Middle frontal gyrus (tissue), 1 donor: Measurements from ENCODE around the gene MRPL38.
"Not testable (repeated sequence)": the region's sequence is repeated elsewhere in the genome, so short reads cannot be mapped to it uniquely, and the experiment has no call there.

Experiments used
- DNase-seq: peaks from one replicate; pipeline ENCODE4 v3.0.0-alpha.2; 2015; ENCODE audit warnings: low spot score; ENCODE audit errors: extremely low spot score

Gene MRPL38

DNA sequence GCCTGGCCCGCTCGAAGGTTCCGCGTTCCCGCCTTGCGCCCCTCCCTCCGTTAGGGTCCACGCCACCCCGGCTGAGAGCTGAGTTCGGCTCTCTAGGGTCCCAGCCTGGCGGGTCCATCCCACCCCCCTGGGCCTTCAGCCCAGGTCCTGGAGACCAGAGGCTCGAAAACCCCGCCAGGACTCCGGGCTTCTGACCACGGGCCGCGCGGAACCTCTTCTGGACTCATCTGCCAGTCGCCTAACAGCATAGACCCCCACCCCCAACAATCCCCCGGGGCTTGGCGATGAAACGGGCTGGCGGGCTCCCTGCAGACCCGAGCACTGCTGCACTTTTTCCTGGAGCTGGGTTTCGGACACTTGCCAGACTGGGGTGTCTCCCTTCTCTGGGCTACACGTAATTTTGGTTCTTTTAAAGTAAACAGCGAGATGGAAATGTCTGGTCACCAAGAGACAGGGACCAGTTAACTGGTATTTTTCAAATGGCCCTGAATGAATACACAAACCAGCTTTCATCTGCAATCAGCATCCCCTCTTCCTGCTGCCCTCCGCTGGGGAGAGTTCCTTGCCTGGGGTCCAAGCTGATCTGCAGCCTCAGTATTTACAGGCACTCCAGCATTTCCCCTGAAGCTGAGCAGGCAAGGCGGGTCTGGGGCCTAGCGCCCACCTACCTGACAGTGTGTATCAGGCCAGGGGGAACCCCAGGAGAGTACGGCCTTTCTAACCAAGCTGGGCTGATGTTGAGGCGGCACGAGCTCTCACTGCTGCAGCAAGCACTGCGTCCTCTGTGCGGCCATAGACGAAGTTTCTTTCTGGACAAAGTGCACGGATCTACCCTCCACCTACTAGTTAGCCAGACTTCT is 7.3 kb downstream of the MRPL38 start:
- DNase-seq = no peak

DNA sequence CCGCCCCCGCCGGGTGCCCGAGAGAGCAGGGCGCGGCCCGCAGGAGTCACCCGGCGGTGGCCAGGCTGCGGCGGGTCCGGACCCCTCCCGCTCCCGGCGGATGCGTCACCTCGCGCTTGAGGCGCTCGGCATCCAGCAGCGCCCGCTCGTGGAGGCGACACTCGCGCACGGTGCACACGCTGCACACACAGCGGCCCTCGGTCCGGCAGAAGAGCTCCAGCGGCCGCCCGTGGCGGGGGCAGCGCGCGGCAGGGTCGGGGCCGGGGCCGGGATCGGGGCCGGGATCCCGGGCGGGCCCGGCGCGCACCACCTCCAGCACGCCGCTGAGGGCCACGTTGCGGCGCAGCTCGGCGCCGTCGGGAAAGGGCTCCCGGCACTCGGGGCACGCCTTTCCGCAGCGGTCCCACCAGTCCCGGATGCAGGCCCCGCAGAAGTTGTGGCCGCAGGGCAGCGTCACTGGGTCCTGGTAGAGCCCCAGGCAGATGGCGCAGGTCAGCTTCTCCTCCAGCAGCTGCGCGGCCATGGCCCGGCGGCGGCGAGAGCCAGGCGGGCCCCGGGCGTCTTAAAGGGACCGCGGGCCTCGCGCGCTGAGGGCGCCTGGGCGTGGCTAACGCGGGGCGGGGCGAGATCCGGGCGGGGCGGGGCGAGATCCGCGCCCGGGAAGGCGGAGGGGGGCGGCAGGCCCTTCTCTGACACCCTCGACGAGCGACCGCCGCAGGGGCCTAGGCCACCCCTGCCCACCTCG is 8.1 kb downstream of the MRPL38 start, which contains the start of gene TRIM65:
Gene TRIM65 (minus strand): TSS at position 537 of the 745 bp plus-strand sequence. CDS start 14 bp downstream, at position 523.
- peak; percentile 71 for DNase-seq

DNA sequence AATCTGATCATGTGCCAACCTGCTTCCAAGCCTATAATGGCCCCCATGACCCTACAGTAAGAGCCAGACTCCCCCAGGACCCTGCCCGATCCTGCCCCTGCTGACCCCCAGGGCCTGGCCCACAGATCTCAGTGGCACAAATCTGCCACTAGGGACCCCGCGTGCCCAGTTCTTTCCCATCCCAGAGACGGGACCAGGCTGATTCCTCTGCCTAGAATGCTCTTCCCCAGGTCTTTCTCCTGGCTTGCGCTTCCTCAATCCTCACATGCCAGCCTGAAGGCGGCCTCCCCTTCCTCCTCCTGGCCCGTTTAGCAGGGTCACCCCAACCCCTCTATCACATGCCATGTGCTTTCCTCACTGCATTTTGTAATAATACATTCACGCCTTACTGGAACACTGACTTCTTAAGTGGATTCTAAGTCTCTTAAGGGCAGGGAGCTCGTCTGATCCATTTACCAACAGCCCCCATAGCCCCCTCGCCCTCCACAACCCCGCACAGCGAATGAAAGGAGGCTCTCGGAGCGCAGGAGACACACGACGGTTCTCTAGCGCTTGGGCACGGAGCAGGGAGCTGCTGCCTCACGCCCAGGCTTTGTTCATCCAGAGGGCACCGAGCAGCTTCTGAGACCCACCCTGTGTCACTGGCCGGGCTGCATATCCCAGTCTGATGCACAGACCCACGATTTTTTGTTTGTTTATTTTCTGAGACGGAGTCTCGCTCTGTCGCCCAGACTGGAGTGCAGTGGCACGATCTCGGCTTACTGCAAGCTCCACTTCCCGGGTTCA is 9.1 kb downstream of the MRPL38 start:
- DNase-seq = no peak

DNA sequence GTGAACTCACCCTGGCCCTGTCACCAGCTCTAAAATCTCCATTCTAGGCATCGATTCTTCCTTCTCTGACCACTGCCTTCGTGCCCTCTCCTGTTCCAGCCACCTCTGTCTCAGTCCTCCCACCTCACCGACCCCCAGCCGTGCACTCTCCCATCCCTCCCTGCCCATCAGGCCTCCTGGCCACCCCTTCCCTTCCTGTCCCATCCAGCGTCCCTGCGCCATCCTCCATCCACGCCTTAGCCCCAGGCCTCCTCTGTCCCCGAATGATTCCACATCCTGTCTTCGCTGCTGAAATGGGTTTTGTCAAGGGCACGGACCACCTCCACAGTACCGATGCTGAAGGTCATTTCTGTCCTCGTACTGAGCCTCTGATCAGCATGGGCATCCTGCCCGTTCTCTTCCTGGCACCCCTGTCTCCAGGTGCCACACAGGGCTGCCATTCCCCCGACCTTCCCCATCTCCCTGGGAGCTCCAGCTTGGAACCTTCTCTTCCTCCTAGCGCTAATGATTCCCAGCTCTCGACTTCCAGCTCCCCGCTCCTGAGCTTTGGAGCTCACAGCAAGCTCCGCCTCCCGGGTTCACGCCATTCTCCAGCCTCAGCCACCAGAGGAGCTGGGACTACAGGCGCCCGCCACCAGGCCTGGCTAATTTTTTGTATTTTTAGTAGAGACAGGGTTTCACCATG is 10.5 kb downstream of the MRPL38 start:
- DNase-seq = no peak

DNA sequence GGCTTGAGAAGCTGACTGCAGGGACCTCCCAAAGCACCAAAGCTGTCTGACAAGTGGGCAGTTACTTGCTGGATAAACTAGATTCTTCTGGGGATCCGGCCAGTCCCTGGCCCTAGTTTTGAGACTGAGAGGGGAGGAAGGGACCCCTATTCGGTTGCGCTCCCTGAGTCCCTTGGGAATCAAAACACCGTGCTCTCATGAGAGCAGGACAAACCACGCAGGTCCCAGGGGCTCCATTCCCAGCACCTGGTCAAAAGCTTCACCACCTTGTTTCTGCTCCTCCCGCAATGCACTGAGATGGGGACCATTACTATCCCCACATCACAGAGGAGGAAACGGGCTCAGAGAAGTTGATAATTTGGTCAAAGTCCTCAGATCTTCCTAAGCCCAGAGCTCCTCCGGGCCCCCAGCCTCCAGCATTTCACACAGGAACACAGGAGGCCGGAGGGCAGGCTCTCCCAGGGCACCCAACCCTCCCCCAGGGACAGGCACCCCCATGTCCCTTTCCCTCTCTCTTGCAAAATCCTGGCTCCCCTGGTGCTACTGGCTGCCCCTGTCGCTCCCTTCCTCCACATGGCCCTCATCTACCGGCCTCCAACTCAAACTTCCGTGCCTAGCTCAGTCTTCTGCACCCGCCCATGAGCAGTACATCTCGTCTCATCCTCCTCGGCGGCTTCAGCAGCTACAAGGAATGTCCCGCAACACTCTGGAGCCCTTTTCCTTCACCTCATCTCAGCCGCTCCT is 11.2 kb downstream of the MRPL38 start:
- DNase-seq = no peak

DNA sequence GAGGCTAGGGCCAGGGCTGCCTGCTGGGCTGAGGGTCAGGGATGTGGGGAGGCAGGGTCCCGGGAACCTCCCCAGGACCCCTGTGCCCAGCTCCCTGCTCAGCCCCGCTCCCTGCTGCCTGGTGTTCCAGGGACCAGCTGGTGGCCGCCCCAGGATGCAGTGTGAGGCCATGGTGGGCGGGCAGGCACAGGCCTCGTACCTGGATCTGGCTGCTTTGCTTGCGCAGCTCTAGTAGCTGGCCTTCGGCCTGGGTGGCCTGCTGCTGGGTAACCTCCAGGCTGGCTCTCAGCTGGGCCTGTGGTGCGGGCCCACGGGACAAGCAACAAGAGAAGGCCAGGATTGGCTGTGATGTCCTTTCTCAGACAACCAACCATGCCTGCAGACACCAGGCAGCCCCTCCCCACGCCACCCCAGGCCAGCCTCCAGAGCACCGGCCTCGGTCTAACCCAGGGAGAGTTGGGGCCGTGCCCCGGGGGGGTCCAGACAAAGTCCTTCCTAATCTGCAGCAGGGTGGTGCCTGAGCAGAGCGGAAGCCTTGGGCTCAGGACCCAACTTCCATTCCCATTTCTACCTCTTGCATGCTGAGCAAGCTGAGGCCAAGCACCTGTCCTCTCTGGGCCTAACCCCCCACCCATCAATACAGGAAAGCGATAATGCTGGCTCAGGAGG is 12.0 kb downstream of the MRPL38 start:
- DNase-seq = no peak

DNA sequence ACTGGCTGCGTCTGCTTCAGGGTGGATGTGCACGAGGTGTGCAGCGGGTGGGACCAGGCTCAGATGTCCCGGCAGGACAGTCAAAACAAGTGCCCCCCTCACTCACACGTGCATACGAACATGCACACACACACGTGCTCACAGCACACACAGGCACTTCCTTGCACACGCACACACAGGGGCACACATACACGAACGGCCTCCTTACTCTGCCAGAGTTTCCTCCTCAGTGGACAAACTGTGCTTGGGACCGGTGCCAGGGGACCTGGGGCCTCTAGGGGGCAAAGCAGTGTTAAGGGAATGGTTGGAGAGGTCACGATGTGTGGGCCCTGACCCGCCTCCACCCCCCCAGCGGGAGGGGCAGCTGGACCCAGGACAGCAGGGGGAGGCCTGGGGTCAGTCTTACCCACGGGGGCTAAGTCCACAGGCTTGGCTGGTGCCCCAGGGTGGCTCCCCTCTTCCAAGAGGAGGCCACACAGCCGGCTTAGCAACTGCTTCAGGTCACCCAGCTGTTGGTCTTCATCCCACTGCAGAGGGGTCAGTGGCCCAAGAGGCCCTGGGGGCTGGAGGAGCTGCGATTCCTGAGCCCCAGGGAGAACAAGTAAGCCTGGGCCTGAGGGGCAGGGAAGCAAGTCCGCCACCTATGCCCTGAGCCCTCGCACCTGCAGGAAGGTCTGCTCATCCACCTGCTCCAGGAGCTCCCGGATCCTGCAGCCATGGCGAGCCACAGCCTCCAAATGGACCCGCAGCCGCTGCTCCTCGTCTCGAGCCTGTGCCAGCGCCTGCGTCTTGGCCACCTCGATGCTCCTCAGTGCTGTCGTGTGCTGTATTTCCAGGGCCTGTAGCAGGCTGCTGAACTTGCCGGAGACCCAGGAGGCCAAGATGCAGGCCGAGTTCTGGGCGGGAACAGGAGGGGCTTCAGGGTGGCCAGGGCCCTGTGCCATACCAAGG is 12.8 kb downstream of the MRPL38 start:
- no peak for DNase-seq

DNA sequence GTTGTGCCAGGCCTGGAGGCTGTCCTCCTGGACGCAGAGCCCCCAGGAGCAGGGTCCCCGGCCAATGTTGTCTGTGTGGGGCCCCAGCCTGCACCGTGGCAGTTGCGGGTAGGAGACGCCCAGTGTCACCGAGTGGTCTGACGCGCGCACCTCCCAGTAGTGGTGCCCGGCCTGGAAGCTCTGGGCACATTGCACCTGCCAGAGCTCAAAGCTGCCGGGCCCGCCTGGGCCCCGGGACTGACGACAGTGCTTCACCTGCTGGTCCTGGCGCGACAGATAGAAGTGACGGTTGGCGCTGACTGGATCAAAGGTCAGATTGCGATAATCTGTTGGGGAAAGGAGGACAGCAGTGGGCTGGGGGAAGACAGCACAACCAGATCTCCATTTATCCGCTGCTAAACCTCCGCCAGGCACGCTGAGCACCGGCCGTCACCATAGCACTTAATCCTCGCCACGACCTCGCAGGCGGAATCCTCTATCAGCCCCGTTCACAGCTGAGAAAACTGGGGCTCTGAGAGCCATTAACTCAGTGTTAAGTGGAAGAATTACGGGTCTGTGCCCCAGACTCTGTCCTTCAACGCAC is 13.6 kb downstream of the MRPL38 start:
- DNase-seq = no peak

DNA sequence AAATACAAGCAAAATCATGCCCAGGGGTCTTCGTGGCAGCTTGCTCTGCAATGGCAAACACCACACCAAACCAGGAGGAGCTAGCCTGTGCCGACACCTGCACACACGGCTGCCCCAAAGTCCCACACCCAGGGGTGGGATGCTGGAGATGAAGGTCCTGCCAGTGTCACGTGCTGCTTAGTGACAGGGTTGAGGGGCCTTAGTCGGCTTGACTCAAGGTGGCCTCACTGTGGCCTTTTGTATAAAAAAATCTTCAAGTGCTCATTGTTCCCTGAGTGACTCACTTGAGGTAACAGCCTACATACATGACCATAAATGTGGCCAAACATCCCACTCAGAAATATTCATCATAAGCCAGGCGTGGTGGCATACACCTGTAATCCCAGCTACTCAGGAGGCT is 15.2 kb downstream of the MRPL38 start:
- DNase-seq = no peak

DNA sequence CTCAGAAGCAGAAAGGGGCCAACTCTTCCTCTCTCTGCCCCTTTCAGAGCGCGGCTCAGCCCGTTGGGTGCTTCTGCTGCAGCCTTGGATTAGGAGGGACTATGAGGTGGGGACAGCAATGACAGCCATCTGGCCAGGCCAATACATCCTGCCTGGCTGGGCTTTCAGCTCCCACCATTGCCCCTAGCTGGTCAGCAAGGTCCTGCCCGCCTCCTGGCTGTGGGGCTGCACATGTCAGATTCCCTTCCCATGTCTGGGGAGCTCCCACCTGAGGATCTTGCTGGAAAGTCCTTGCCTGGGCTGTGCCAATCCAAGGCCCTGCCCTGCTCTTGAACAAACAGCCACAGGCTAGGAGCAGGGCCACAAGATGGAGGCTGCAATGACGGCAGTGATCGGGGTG is 16.2 kb downstream of the MRPL38 start:
- no peak for DNase-seq

DNA sequence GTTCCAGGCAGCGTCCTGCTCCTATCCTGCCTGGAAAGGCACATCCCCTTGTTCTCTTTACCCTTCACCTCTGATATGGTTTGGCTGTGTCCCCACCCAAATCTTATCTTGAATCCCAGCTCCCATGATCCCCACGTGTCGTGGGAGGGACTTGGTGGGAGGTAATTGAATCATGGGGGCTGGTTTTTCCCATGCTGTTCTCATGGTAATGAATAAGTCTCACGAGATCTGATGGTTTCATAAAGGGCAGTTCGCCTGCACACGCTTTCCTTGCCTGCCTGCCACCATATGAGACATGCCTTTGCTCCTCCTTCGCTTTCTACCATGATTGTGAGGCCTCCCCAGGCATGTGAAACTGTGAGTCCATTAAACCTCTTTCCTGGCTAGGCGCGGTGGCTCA is 18.8 kb downstream of the MRPL38 start:
- not testable (repeated sequence) for DNase-seq

DNA sequence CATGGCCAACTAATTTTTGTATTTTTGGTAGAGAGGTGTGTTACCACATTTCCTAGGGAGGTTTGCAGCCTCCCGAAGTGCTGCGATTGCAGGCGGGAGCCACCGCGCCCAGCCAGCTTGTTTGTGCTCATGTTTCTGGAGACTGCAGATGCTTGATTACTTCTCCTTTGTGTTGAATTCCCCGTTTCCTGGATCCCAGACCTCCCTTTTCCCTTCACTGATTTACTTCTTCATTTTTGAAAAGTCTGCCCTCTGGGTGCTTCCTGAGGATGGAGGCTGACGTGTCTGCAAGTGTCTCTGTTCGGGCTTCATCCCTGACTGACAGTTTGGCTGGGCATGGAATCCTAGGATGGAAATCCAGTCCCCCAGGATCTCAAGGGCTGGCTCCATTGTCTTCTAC is 19.3 kb downstream of the MRPL38 start:
- DNase-seq = no peak

DNA sequence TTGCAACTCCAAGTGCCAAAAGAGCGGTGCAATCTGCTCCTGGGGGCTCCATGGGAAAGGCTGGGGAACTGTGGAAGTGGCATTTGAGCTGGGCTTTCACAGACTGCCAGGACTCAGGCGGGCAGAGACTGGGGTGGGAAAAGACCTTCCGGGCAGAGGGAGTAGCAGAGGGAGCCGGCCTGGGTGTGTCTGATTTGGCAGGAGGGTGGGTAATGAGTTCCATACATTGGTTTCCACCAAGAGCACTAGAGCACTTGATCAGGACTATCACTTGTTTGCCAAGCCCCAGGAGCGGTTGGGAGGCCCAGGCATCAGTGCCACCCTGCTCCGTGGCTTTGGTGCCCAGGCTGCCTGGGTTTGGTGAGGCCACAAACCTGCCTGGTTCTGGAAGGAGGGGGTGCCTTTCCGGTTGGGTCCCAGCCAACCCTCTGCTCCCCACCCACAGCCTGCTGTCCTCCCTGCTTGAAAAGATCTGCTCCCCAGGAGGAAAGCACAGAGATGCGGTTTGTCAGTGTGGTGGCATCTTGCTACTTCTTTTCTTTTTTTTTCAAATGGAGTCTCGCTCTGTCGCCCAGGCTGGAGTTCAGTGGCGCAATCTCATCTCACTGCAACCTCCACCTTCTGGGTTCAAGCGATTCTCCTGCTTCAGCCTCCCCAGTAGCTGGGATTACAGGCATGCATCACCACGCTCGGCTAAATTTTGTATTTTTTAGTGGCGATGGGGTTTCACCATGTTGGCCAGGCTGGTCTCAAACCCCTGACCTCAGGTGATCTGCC is 22.8 kb downstream of the MRPL38 start:
- DNase-seq = no peak

DNA sequence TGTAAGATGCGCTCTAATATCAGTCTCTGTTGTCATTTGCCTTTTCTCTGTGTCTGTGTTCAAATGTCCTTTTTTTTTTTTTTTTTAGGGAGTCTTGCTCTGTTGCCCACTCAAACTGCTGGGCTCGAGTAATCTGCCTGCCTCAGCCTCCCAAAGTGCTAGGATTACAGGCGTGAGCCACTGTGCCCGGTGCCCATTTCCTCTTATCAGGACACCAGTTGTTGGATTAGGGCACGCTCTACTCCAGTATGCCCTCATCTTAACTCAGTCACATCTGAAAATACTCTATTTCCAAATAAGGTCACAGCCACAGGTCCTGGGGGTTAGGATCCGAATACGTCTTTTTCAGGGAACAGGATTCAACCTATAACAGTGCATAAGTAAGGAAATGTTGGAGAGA is 24.4 kb downstream of the MRPL38 start:
- DNase-seq = no peak

DNA sequence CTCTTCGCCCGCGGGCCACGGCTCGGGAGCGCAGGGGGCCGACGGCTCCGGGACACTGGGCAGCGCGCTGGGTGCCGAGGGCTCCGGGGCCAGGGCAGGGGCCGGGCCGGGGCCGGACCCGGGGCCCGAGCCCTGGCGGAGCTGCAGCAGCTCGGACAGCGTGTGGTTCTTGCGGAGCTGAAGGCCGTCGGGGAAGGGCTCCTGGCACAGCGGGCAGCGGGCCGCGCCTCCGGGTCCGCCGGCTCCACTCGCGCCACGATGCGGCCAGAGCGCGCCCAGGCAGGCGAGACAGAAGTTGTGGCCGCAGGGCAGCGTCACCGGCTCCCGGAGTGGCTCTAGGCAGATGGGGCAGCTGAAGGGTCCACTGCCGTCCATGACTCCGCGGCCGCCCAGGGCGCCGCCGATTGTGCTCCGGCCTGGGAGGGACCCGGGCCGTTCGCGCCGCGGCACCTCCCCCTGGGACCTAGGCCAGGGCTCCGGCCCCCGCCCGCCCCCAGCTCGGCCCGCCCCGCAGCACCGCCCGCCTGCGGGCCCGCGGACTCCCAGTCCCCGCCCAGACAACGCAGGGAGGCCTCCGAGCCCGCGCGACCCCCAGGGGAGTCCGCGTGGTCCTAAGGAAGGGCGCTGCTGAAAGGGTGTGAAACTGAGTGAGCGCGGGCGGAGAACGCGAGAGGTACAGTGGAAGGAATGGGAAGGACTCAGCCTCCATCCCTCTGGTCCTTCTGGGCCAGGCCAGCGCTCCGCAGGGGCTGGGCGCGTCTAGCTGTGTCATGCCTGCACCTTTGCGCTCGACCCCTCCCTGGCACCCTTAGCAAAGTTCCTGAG is 26.3 kb downstream of the MRPL38 start, which contains the start of gene TRIM47:
Gene TRIM47 (minus strand): TSS at position 408 of the 825 bp plus-strand sequence. CDS start 33 bp downstream, at position 375.
- DNase-seq = no peak

DNA sequence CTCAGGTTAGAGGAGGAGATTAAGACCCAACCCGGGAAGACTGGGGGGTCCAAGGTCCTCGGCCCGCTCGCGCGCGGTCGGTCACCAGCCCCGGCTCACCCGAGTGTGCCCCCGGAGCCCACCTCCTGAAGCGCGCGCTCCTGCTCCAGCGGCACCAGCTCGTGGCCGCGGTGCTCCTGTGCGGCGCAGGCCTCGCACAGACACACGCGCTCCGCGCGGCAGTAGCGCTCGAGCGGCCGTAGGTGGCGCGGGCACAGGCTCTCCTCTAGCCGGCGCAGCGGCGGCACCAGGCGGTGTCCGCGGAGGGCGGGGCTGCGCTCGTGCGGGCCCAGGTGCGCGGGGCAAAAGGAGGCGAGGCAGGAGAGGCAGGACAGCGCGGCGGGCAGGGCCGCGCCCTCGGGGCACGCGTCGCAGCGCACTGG is 26.9 kb downstream of the MRPL38 start:
- no peak for DNase-seq
